GM19240 (cell line): ENCODE results near the gene CACNG5.
"Not testable (repeated sequence)": the region's sequence is repeated elsewhere in the genome, so short reads cannot be mapped to it uniquely, and the experiment has no call there.

Experiments used
- DNase-seq: peaks from one replicate; pipeline ENCODE4 v3.0.0; 2011; ENCODE audit warnings: low spot score; ENCODE audit not compliant: insufficient read length

CACNG5 gene

GRCh38 chr17:66849032-66849655 lies 14.2 kb downstream of the CACNG5 start:
- DNase-seq: no peak

- DNase-seq: no peak
These were observed 15.1 kb downstream of the CACNG5 start for GRCh38 chr17:66849851-66850580.

GRCh38 chr17:66850692-66851091 lies 15.8 kb downstream of the CACNG5 start:
- no peak for DNase-seq

GRCh38 chr17:66855204-66855603 lies 20.3 kb downstream of the CACNG5 start:
- DNase-seq: no peak

- DNase-seq: no peak
These were observed 23.5 kb downstream of the CACNG5 start for GRCh38 chr17:66858226-66859083.

GRCh38 chr17:66859353-66859752 lies 24.4 kb downstream of the CACNG5 start:
- DNase-seq: no peak

GRCh38 chr17:66860204-66860603 lies 25.3 kb downstream of the CACNG5 start:
- no peak for DNase-seq

GRCh38 chr17:66863820-66864219 lies 28.9 kb downstream of the CACNG5 start:
- no peak for DNase-seq

GRCh38 chr17:66865151-66865550 lies 30.2 kb downstream of the CACNG5 start:
- DNase-seq: no peak

GRCh38 chr17:66873962-66874361 lies 39.0 kb downstream of the CACNG5 start:
- DNase-seq: no peak

GRCh38 chr17:66884931-66885330 lies 50.0 kb downstream of the CACNG5 start:
- DNase-seq: no peak

- DNase-seq: no peak
These were observed 50.5 kb downstream of the CACNG5 start for GRCh38 chr17:66885417-66885816.

GRCh38 chr17:66889480-66890230 lies 54.7 kb downstream of the CACNG5 start:
- DNase-seq: no peak

GRCh38 chr17:66892246-66892645 lies 57.3 kb downstream of the CACNG5 start:
- no peak for DNase-seq

- no peak for DNase-seq
These were observed 58.5 kb downstream of the CACNG5 start for GRCh38 chr17:66893382-66893781.

- no peak for DNase-seq
These were observed 58.9 kb downstream of the CACNG5 start for GRCh38 chr17:66893863-66894262.

GRCh38 chr17:66897141-66897540 lies 62.2 kb downstream of the CACNG5 start:
- no peak for DNase-seq

- DNase-seq: no peak
These were observed 63.6 kb downstream of the CACNG5 start for GRCh38 chr17:66898536-66898935.

GRCh38 chr17:66900126-66901010 lies 65.5 kb downstream of the CACNG5 start:
- DNase-seq: no peak

- not testable (repeated sequence) for DNase-seq
These were observed 68.4 kb downstream of the CACNG5 start for GRCh38 chr17:66903296-66903695.
